DND-41 (cell line): ENCODE measurements around the gene DOC2B.
"Not testable (repeated sequence)": the region's sequence is repeated elsewhere in the genome, so short reads cannot be mapped to it uniquely, and the experiment has no call there.

Experiments
- ATAC-seq: fragments of 200-7000 bp; cut with Tn5 transposase; 3 replicates; pipeline ENCODE4 v1.9.1; 2021; ENCODE audit warnings: low read depth; ENCODE audit not compliant: insufficient read depth
- DNase-seq: peaks from one replicate; pipeline ENCODE4 v3.0.0-alpha.2; 2020
- H2AFZ ChIP-seq: 2 replicates; pipeline ENCODE4 v1.6.0; 2012; ENCODE audit warnings: low read depth, low read length
- H3K27ac ChIP-seq: 2 replicates; pipeline ENCODE4 v1.5.1; 2012; ENCODE audit warnings: low read length, inconsistent platforms
- H3K27me3 ChIP-seq: fragments of 200-600 bp; sonication (generic); 2 replicates; pipeline ENCODE4 v1.6.0; 2012; ENCODE audit warnings: low read length, mild to moderate bottlenecking, inconsistent platforms; ENCODE audit not compliant: insufficient read depth, poor library complexity
- H3K36me3 ChIP-seq: 2 replicates; pipeline ENCODE4 v1.5.1; 2012; ENCODE audit warnings: low read length, inconsistent platforms; ENCODE audit not compliant: insufficient read depth
- H3K4me1 ChIP-seq: 2 replicates; pipeline ENCODE4 v1.5.1; 2012; ENCODE audit warnings: mild to moderate bottlenecking, low read length; ENCODE audit not compliant: insufficient read depth
- H3K4me2 ChIP-seq: 2 replicates; pipeline ENCODE4 v1.6.0; 2012; ENCODE audit warnings: mild to moderate bottlenecking, moderate library complexity, low read length, inconsistent platforms; ENCODE audit not compliant: insufficient read depth
- H3K4me3 ChIP-seq, 2 experiments: fragments of 200-600 bp in 1 of 2; shearing (Covaris generic) in 1 of 2; 2 replicates each; pipeline ENCODE4 v1.5.1; 2012 to 2016; ENCODE audit warnings: inconsistent platforms in 2 of 2, low read length in 2 of 2, mild to moderate bottlenecking in 2 of 2, low read depth in 1 of 2, moderate library complexity in 1 of 2
- H3K79me2 ChIP-seq: 2 replicates; pipeline ENCODE4 v1.6.0; 2012; ENCODE audit warnings: low read length, inconsistent platforms; ENCODE audit not compliant: insufficient read depth
- H3K9ac ChIP-seq: 2 replicates; pipeline ENCODE4 v1.6.0; 2012; ENCODE audit warnings: low read depth, mild to moderate bottlenecking, inconsistent platforms, low read length, moderate library complexity
- H3K9me3 ChIP-seq: 2 replicates; pipeline ENCODE4 v1.5.1; 2012; ENCODE audit warnings: low read length, moderate library complexity, mild to moderate bottlenecking, inconsistent platforms; ENCODE audit not compliant: insufficient read depth, severe bottlenecking
- H4K20me1 ChIP-seq: 2 replicates; pipeline ENCODE4 v1.6.0; 2012; ENCODE audit warnings: low read length; ENCODE audit not compliant: insufficient read depth
- EZH2 ChIP-seq: IDR thresholded peaks from 3 replicates; pipeline ENCODE4 v1.6.1; 2012; ENCODE audit warnings: borderline replicate concordance, low read depth, mild to moderate bottlenecking, moderate library complexity, low read length, inconsistent platforms; ENCODE audit not compliant: severe bottlenecking
- TF ChIP-seq, protein P1 (sequence below): IDR thresholded peaks from 2 replicates; pipeline ENCODE4 v1.5.1; 2012; ENCODE audit warnings: borderline replicate concordance, low read length, moderate library complexity, mild to moderate bottlenecking; ENCODE audit not compliant: poor library complexity, severe bottlenecking; ENCODE audit errors: extremely low read depth

Gene DOC2B

DNA sequence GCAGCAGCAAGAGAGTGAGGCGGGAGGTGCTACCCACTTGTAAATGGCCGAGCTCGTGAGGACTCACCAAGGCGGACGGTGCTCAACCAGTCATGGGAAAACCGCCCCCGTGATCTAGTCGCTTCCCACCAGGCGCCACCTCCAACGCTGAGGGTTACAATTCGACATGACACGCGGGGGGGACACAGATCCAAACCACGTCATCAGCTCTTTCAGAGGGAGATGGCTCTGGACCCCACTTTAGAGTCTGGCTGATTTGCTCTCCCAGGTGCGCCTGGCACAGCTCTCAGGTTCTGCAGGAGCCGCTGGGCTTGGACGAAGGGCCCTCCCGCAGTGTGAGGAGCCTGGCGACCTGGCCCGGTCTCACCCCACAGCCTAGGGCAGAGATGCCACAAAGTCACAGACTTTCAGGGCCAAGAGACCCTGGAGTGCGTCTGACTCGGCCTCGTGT is 21.1 kb upstream of the DOC2B start:
- H3K4me3 ChIP-seq = no peak overlapping the region
- TF ChIP-seq, protein P1, sequence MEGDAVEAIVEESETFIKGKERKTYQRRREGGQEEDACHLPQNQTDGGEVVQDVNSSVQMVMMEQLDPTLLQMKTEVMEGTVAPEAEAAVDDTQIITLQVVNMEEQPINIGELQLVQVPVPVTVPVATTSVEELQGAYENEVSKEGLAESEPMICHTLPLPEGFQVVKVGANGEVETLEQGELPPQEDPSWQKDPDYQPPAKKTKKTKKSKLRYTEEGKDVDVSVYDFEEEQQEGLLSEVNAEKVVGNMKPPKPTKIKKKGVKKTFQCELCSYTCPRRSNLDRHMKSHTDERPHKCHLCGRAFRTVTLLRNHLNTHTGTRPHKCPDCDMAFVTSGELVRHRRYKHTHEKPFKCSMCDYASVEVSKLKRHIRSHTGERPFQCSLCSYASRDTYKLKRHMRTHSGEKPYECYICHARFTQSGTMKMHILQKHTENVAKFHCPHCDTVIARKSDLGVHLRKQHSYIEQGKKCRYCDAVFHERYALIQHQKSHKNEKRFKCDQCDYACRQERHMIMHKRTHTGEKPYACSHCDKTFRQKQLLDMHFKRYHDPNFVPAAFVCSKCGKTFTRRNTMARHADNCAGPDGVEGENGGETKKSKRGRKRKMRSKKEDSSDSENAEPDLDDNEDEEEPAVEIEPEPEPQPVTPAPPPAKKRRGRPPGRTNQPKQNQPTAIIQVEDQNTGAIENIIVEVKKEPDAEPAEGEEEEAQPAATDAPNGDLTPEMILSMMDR = no peak
- TF ChIP-seq EZH2 = no peak
- ATAC-seq (no peak), DNase-seq (no peak)
- H3K9ac ChIP-seq = no peak overlapping the region
- H2AFZ ChIP-seq = no peak overlapping the region
- no peaks in the 10 kb centered on the region for H3K79me2 ChIP-seq
- H3K27me3 ChIP-seq = no peaks in the 10 kb centered on the region
- H4K20me1 ChIP-seq = no peaks in the 10 kb centered on the region
- no peaks in the 10 kb centered on the region for H3K4me1 ChIP-seq
- H3K9me3 ChIP-seq = no peaks in the 10 kb centered on the region
- no peak overlapping the region for H3K27ac ChIP-seq
- H3K36me3 ChIP-seq = no peaks in the 10 kb centered on the region
- no peak overlapping the region for H3K4me2 ChIP-seq

DNA sequence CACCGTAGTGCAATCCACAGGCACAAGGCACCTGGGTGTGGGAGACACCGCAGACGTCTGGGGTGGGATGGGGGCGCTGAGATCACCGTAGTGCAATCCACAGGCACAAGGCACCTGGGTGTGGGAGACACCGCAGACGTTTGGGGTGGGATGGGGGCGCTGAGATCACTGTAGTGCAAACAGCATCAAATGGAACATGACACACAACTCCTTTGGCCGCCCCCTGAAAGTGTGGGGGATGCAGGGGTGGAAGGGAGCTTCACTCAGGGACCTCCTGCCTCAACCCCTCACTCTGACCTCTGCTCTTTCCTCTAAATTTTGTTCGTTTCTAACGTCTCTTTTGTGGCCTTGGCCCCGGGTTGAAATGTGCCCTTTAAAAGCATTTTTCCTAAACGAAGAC is 20.3 kb upstream of the DOC2B start:
- DNase-seq = not testable (repeated sequence)

DNA sequence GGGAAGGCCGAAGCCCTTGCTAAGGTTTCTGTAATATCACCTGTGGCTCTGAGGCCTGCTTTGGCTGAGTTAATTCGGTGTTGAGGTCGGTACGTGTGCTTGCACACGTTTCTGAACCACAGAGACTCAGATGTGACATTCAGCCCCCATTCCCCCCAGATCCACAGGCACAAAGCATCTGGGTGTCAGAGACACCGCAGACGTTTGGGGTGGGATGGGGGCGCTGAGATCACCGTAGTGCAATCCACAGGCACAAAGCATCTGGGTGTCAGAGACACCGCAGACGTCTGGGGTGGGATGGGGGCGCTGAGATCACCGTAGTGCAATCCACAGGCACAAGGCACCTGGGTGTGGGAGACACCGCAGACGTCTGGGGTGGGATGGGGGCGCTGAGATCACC is 19.8 kb upstream of the DOC2B start:
- not testable (repeated sequence) for H3K27ac ChIP-seq

More for the DNA sequence above, 20.3 kb upstream of the DOC2B start:
- H3K36me3 ChIP-seq, H3K27ac ChIP-seq, H3K4me3 ChIP-seq, H4K20me1 ChIP-seq, ATAC-seq, H3K4me2 ChIP-seq, H3K9me3 ChIP-seq, H3K79me2 ChIP-seq, H3K27me3 ChIP-seq, H3K4me1 ChIP-seq, H2AFZ ChIP-seq, H3K9ac ChIP-seq: not testable (repeated sequence)

DNA sequence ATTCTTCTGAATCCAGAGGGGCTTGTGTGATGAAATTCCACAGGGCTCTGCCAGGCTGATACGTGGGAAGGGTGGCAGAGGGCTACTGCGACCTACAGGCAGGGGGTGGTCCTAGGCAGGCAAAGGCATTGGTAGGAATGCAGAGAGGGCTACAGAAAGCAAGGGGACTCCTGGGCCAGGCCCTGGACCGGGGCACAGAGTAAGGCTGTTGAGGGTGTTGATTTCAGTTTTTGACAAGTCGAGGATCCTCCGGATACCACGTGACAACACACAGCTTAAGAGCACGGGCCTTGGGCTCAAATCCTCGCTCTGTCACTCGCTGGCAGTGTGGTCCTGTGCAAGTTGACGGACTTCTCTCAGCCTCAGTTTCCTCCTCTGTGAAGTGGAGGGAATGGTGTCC is 19.1 kb upstream of the DOC2B start:
- Histone ChIP-seq H3K27me3 (no peaks in the 10 kb centered on the region), H3K9ac (no peak overlapping the region), H2AFZ (no peak overlapping the region), H3K4me1 (no peaks in the 10 kb centered on the region), H3K27ac (no peak overlapping the region), H3K9me3 (no peaks in the 10 kb centered on the region), H3K79me2 (no peaks in the 10 kb centered on the region), H3K4me2 (no peak overlapping the region), H3K36me3 (no peaks in the 10 kb centered on the region), H4K20me1 (no peaks in the 10 kb centered on the region), H3K4me3 (no peak overlapping the region)
- no peak for DNase-seq
- no peak for ATAC-seq
- TF ChIP-seq EZH2 = no peak
- TF ChIP-seq, protein P1 = no peak

More for the DNA sequence above, 19.8 kb upstream of the DOC2B start:
- ATAC-seq, H3K4me2 ChIP-seq, H4K20me1 ChIP-seq, H3K79me2 ChIP-seq, H3K36me3 ChIP-seq, H3K9ac ChIP-seq, H3K4me3 ChIP-seq, DNase-seq, H2AFZ ChIP-seq, H3K27me3 ChIP-seq, H3K4me1 ChIP-seq, H3K9me3 ChIP-seq: not testable (repeated sequence)
